Activated T-cell treated with anti-CD3 and anti-CD28 coated beads, Interleukin-2, amount 50 U/mL, for 72 hours (primary cell): ENCODE measurements around the gene CMIP. TPM values are rescaled to one million over a fixed set of nuclear protein-coding genes. Genes with fewer than 3 reads are reported as not detected.
A peak's percentile ranks its signal among the peaks of the same experiment; 100 is the strongest.

ENCODE experiments used
- ATAC-seq, 2 donors: fragments of 150-1000 bp; cut with Tn5 transposase; replicated peaks in 1 of 2; 2 replicates each; pipeline ENCODE4 v1.10.0; 2021; ENCODE audit warnings: moderate library complexity in 2 of 2, mild to moderate bottlenecking in 1 of 2
- DNase-seq, 2 donors: peaks; one replicate each; pipeline ENCODE4 v3.0.0; 2021 to 2022; ENCODE audit warnings: mixed read lengths in 1 of 2
- H3K27ac Mint-ChIP-seq: one replicate; pipeline ENCODE4 v1.8.0; 2022; ENCODE audit warnings: mild to moderate bottlenecking, moderate library complexity, mixed read lengths
- H3K27me3 Mint-ChIP-seq: one replicate; pipeline ENCODE4 v1.8.0; 2022; ENCODE audit warnings: low read depth, mixed read lengths
- H3K36me3 Mint-ChIP-seq, 2 donors: one replicate each; pipeline ENCODE4 v1.8.0; 2022; ENCODE audit warnings: mixed read lengths in 2 of 2, mild to moderate bottlenecking in 1 of 2; ENCODE audit not compliant: insufficient read depth in 2 of 2
- H3K4me1 Mint-ChIP-seq: one replicate; pipeline ENCODE4 v1.8.0; 2022; ENCODE audit warnings: low read depth, mixed read lengths
- H3K4me3 Mint-ChIP-seq, 2 donors: one replicate each; pipeline ENCODE4 v1.8.0; 2022; ENCODE audit warnings: mild to moderate bottlenecking in 2 of 2, mixed read lengths in 2 of 2, moderate library complexity in 2 of 2
- H3K9me3 Mint-ChIP-seq, 2 donors: one replicate each; pipeline ENCODE4 v1.8.0; 2022; ENCODE audit warnings: mixed read lengths in 2 of 2
- total RNA-seq, 2 donors: library from RNA; stranded (reverse); gene quantifications; one replicate each; pipeline ENCODE4 v1.2.3, GENCODE V29; 2022

CMIP gene
- total RNA-seq, 2 donors from 2014 or later: 53.1 to 59.0 TPM

- Mint-ChIP-seq H3K4me3 (no peak overlapping the region), H3K27me3 (no peaks in the 10 kb centered on the region), H3K36me3 (peaks cover 0 to 2% of the 10 kb centered on the region in 2 donors), H3K9me3 (no peaks in the 10 kb centered on the region), H3K4me1 (peaks cover 23% of the 10 kb centered on the region), H3K27ac (no peak overlapping the region)
- no peak for DNase-seq
- no peak for ATAC-seq
Observed at GRCh38 chr16:81640681-81641070, 196.1 kb downstream of the CMIP start.

- no peak overlapping the region for H3K27ac Mint-ChIP-seq
- no peak overlapping the region for H3K4me3 Mint-ChIP-seq
- H3K9me3 Mint-ChIP-seq: peaks cover 0 to 4% of the 10 kb centered on the region in 2 donors
- peaks cover 0 to 2% of the 10 kb centered on the region in 2 donors for H3K36me3 Mint-ChIP-seq
- DNase-seq (no peak), ATAC-seq (no peak)
- H3K27me3 Mint-ChIP-seq: no peaks in the 10 kb centered on the region
- peaks cover 17% of the 10 kb centered on the region for H3K4me1 Mint-ChIP-seq
Observed at GRCh38 chr16:81641395-81642106, 196.9 kb downstream of the CMIP start.

- H3K27ac Mint-ChIP-seq: no peak overlapping the region
- no peak overlapping the region for H3K4me3 Mint-ChIP-seq
- peaks cover 0 to 2% of the 10 kb centered on the region in 2 donors for H3K36me3 Mint-ChIP-seq
Observed at GRCh38 chr16:81642107-81642436, 197.5 kb downstream of the CMIP start.

GRCh38 chr16:81642943-81643342 is 198.3 kb downstream of the CMIP start:
- Mint-ChIP-seq H3K27ac (peak overlapping the region; percentile 10), H3K4me1 (peaks cover 14% of the 10 kb centered on the region), H3K27me3 (no peaks in the 10 kb centered on the region), H3K36me3 (peaks cover 0 to 2% of the 10 kb centered on the region in 2 donors), H3K9me3 (peaks cover 0 to 6% of the 10 kb centered on the region in 2 donors), H3K4me3 (no peak overlapping the region)
- no peak for DNase-seq
- ATAC-seq: no peak

More at GRCh38 chr16:81642107-81642436, 197.5 kb downstream of the CMIP start:
- Mint-ChIP-seq H3K27me3 (no peaks in the 10 kb centered on the region), H3K4me1 (peaks cover 17% of the 10 kb centered on the region), H3K9me3 (peaks cover 0 to 6% of the 10 kb centered on the region in 2 donors)
- DNase-seq (no peak), ATAC-seq (peak; percentile 36 to 57)

- H3K27me3 Mint-ChIP-seq: no peaks in the 10 kb centered on the region
- no peak for ATAC-seq
- H3K27ac Mint-ChIP-seq: no peak overlapping the region
Observed at GRCh38 chr16:81645266-81645694, 200.7 kb downstream of the CMIP start.

GRCh38 chr16:81645925-81646324 is 201.3 kb downstream of the CMIP start:
- no peaks in the 10 kb centered on the region for H3K27me3 Mint-ChIP-seq
- ATAC-seq: no peak
- H3K4me3 Mint-ChIP-seq: no peak overlapping the region
- H3K36me3 Mint-ChIP-seq: peaks cover 0 to 2% of the 10 kb centered on the region in 2 donors
- H3K9me3 Mint-ChIP-seq: peaks cover 0 to 6% of the 10 kb centered on the region in 2 donors
- H3K27ac Mint-ChIP-seq: no peak overlapping the region
- DNase-seq: no peak
- peaks cover 18% of the 10 kb centered on the region for H3K4me1 Mint-ChIP-seq

More at GRCh38 chr16:81645266-81645694, 200.7 kb downstream of the CMIP start:
- no peak for DNase-seq
- H3K4me3 Mint-ChIP-seq: no peak overlapping the region
- peaks cover 18% of the 10 kb centered on the region for H3K4me1 Mint-ChIP-seq
- H3K9me3 Mint-ChIP-seq: peaks cover 0 to 6% of the 10 kb centered on the region in 2 donors
- peaks cover 0 to 2% of the 10 kb centered on the region in 2 donors for H3K36me3 Mint-ChIP-seq

- Mint-ChIP-seq H3K36me3 (peaks cover 0 to 2% of the 10 kb centered on the region in 2 donors), H3K9me3 (peaks cover 0 to 6% of the 10 kb centered on the region in 2 donors), H3K27ac (no peak overlapping the region), H3K4me3 (no peak overlapping the region), H3K27me3 (no peaks in the 10 kb centered on the region), H3K4me1 (peaks cover 18% of the 10 kb centered on the region)
- ATAC-seq (no peak), DNase-seq (no peak)
Observed at GRCh38 chr16:81646561-81646960, 202.0 kb downstream of the CMIP start.

- Mint-ChIP-seq H3K9me3 (peaks cover 0 to 6% of the 10 kb centered on the region in 2 donors), H3K27ac (peak overlapping the region; percentile 26), H3K27me3 (no peaks in the 10 kb centered on the region), H3K36me3 (peaks cover 0 to 2% of the 10 kb centered on the region in 2 donors), H3K4me3 (no peak overlapping the region), H3K4me1 (peaks cover 12% of the 10 kb centered on the region)
- no peak for DNase-seq
- ATAC-seq: no peak
Observed at GRCh38 chr16:81647527-81647926, 202.9 kb downstream of the CMIP start.

GRCh38 chr16:81649561-81650184 is 205.1 kb downstream of the CMIP start:
- no peak overlapping the region for H3K27ac Mint-ChIP-seq
- H3K27me3 Mint-ChIP-seq: no peaks in the 10 kb centered on the region
- no peak overlapping the region for H3K4me3 Mint-ChIP-seq
- peaks cover 0 to 6% of the 10 kb centered on the region in 2 donors for H3K9me3 Mint-ChIP-seq
- peaks cover 5% of the 10 kb centered on the region for H3K4me1 Mint-ChIP-seq
- H3K36me3 Mint-ChIP-seq: peaks cover 0 to 2% of the 10 kb centered on the region in 2 donors
- no peak for ATAC-seq
- DNase-seq: no peak

GRCh38 chr16:81650281-81650680 is 205.7 kb downstream of the CMIP start:
- H3K27me3 Mint-ChIP-seq: no peaks in the 10 kb centered on the region
- ATAC-seq (no peak), DNase-seq (no peak)
- H3K4me1 Mint-ChIP-seq: peaks cover 5% of the 10 kb centered on the region
- no peak overlapping the region for H3K4me3 Mint-ChIP-seq
- H3K36me3 Mint-ChIP-seq: peaks cover 0 to 2% of the 10 kb centered on the region in 2 donors
- H3K9me3 Mint-ChIP-seq: peaks cover 0 to 6% of the 10 kb centered on the region in 2 donors
- H3K27ac Mint-ChIP-seq: no peak overlapping the region

GRCh38 chr16:81650982-81651562 is 206.5 kb downstream of the CMIP start:
- no peaks in the 10 kb centered on the region for H3K27me3 Mint-ChIP-seq
- no peak overlapping the region for H3K4me3 Mint-ChIP-seq
- H3K4me1 Mint-ChIP-seq: peaks cover 5% of the 10 kb centered on the region

GRCh38 chr16:81651758-81652718 is 207.4 kb downstream of the CMIP start:
- peak overlapping the region; percentile 77 for H3K27ac Mint-ChIP-seq
- DNase-seq (no peak), ATAC-seq (no peak)
- H3K4me1 Mint-ChIP-seq: peaks cover 5% of the 10 kb centered on the region
- no peaks in the 10 kb centered on the region for H3K27me3 Mint-ChIP-seq
- H3K4me3 Mint-ChIP-seq: no peak overlapping the region
- no peaks in the 10 kb centered on the region for H3K36me3 Mint-ChIP-seq
- no peaks in the 10 kb centered on the region for H3K9me3 Mint-ChIP-seq

More at GRCh38 chr16:81650982-81651562, 206.5 kb downstream of the CMIP start:
- DNase-seq (no peak), ATAC-seq (no peak)
- peaks cover 0 to 3% of the 10 kb centered on the region in 2 donors for H3K9me3 Mint-ChIP-seq
- no peaks in the 10 kb centered on the region for H3K36me3 Mint-ChIP-seq
- no peak overlapping the region for H3K27ac Mint-ChIP-seq
